H9 (cell line): ENCODE results near the gene OR2F1. TPM values are rescaled to one million over a fixed set of nuclear protein-coding genes. Genes with fewer than 3 reads are reported as not detected.

ENCODE experiments used
- DNase-seq: peaks from one replicate; pipeline ENCODE4 v3.0.0-alpha.2; 2017
- H2AFZ ChIP-seq: one replicate; pipeline ENCODE4 v1.6.1; 2013; ENCODE audit warnings: mild to moderate bottlenecking, low read length, control low read depth, moderate library complexity
- H2AK5ac ChIP-seq: 2 replicates; pipeline ENCODE4 v1.6.1; 2013; ENCODE audit warnings: low read length, control low read depth, mixed read lengths; ENCODE audit not compliant: insufficient read length
- H2BK120ac ChIP-seq: one replicate; pipeline ENCODE4 v1.6.1; 2013; ENCODE audit warnings: low read depth, mild to moderate bottlenecking, low read length, control low read depth, inconsistent platforms; ENCODE audit not compliant: poor library complexity, severe bottlenecking
- H2BK12ac ChIP-seq: 2 replicates; pipeline ENCODE4 v1.6.1; 2013; ENCODE audit warnings: low read length, control low read depth, mixed read lengths, low read depth; ENCODE audit not compliant: insufficient read length
- H2BK15ac ChIP-seq: 2 replicates; pipeline ENCODE4 v1.6.1; 2013; ENCODE audit warnings: low read depth, low read length, control low read depth
- H2BK20ac ChIP-seq: one replicate; pipeline ENCODE4 v1.6.1; 2013; ENCODE audit warnings: low read depth, mild to moderate bottlenecking, low read length, control low read depth, inconsistent platforms; ENCODE audit not compliant: poor library complexity, severe bottlenecking
- H2BK5ac ChIP-seq: 2 replicates; pipeline ENCODE4 v1.6.1; 2013; ENCODE audit warnings: low read length, control low read depth, mixed read lengths; ENCODE audit not compliant: insufficient read length
- H3K14ac ChIP-seq: 2 replicates; pipeline ENCODE4 v1.6.1; 2013; ENCODE audit warnings: low read length, control low read depth; ENCODE audit not compliant: insufficient read depth
- H3K18ac ChIP-seq: 2 replicates; pipeline ENCODE4 v1.6.1; 2013; ENCODE audit warnings: low read depth, mild to moderate bottlenecking, mixed read lengths, low read length, control low read depth; ENCODE audit not compliant: insufficient read length
- H3K23ac ChIP-seq: 2 replicates; pipeline ENCODE4 v1.6.1; 2013; ENCODE audit warnings: low read length, control low read depth, mixed read lengths, low read depth; ENCODE audit not compliant: insufficient read length
- H3K23me2 ChIP-seq: 2 replicates; pipeline ENCODE4 v1.6.1; 2013; ENCODE audit warnings: low read depth, mild to moderate bottlenecking, mixed read lengths, low read length, control low read depth; ENCODE audit not compliant: insufficient read length, poor library complexity, severe bottlenecking
- H3K27ac ChIP-seq: 2 replicates; pipeline ENCODE4 v1.5.1; 2013; ENCODE audit warnings: low read length, control low read depth, mixed read lengths, low read depth; ENCODE audit not compliant: insufficient read length
- H3K27me3 ChIP-seq: 2 replicates; pipeline ENCODE4 v1.6.1; 2013; ENCODE audit warnings: low read length, control low read depth, inconsistent platforms; ENCODE audit not compliant: insufficient read depth
- H3K4ac ChIP-seq: 2 replicates; pipeline ENCODE4 v1.6.1; 2013; ENCODE audit warnings: low read depth, mild to moderate bottlenecking, control low read depth, inconsistent platforms, low read length, moderate library complexity
- H3K4me1 ChIP-seq: 2 replicates; pipeline ENCODE4 v1.6.1; 2013; ENCODE audit warnings: low read length, control low read depth, inconsistent platforms; ENCODE audit not compliant: insufficient read depth
- H3K4me2 ChIP-seq: 2 replicates; pipeline ENCODE4 v1.6.1; 2013; ENCODE audit warnings: low read length, control low read depth, mixed read lengths; ENCODE audit not compliant: insufficient read length, insufficient read depth
- H3K56ac ChIP-seq: 2 replicates; pipeline ENCODE4 v1.6.1; 2013; ENCODE audit warnings: low read depth, mild to moderate bottlenecking, mixed read lengths, low read length, control low read depth; ENCODE audit not compliant: insufficient read length
- H3K79me1 ChIP-seq: 2 replicates; pipeline ENCODE4 v1.6.1; 2013; ENCODE audit warnings: low read depth, mild to moderate bottlenecking, moderate library complexity, low read length, control low read depth, inconsistent platforms; ENCODE audit not compliant: insufficient read depth, poor library complexity, severe bottlenecking
- H3K79me2 ChIP-seq: 2 replicates; pipeline ENCODE4 v1.6.1; 2013; ENCODE audit warnings: low read length, control low read depth, inconsistent platforms; ENCODE audit not compliant: insufficient read depth
- H3K9ac ChIP-seq: 2 replicates; pipeline ENCODE4 v1.6.1; 2013; ENCODE audit warnings: low read length, control low read depth, mixed read lengths; ENCODE audit not compliant: insufficient read length; ENCODE audit errors: extremely low read depth
- H3K9me3 ChIP-seq: one replicate; pipeline ENCODE4 v1.6.1; 2013; ENCODE audit warnings: low read depth, low read length, inconsistent platforms; ENCODE audit not compliant: control insufficient read depth
- H3T11ph ChIP-seq: one replicate; pipeline ENCODE4 v1.6.1; 2013; ENCODE audit warnings: mild to moderate bottlenecking, low read length, control low read depth, inconsistent platforms
- H4K20me1 ChIP-seq: one replicate; pipeline ENCODE4 v1.6.1; 2013; ENCODE audit not compliant: control insufficient read depth, insufficient read length, insufficient read depth
- H4K5ac ChIP-seq: 2 replicates; pipeline ENCODE4 v1.6.1; 2013; ENCODE audit warnings: low read depth, mild to moderate bottlenecking, mixed read lengths, low read length, control low read depth; ENCODE audit not compliant: insufficient read length
- H4K8ac ChIP-seq: replicated peaks from 2 replicates; pipeline ENCODE4 v1.6.1; 2013; ENCODE audit warnings: low read length, control low read depth, mixed read lengths, low read depth; ENCODE audit not compliant: insufficient read length
- H4K91ac ChIP-seq: 2 replicates; pipeline ENCODE4 v1.6.1; 2013; ENCODE audit warnings: low read depth, mild to moderate bottlenecking, moderate library complexity, mixed read lengths, low read length, control low read depth; ENCODE audit not compliant: insufficient read length
- H3K27ac Mint-ChIP-seq, 3 experiments: 2 replicates in 2 of 3; 3 replicates in 1 of 3; pipeline ENCODE4 v1.8.0; 2020 to 2021; ENCODE audit warnings: mixed read lengths in 3 of 3, mild to moderate bottlenecking in 1 of 3, moderate library complexity in 1 of 3
- H3K27me3 Mint-ChIP-seq: 2 replicates; pipeline ENCODE4 v1.8.0; 2021; ENCODE audit warnings: low read depth, mild to moderate bottlenecking, moderate library complexity, mixed read lengths
- H3K36me3 Mint-ChIP-seq, 3 experiments: 2 replicates in 2 of 3; 3 replicates in 1 of 3; pipeline ENCODE4 v1.8.0; 2020 to 2021; ENCODE audit warnings: low read depth in 3 of 3, mixed read lengths in 3 of 3; ENCODE audit not compliant: insufficient read depth in 1 of 3
- H3K4me1 Mint-ChIP-seq, 2 experiments: 2 replicates each; pipeline ENCODE4 v1.8.0; 2020; ENCODE audit warnings: mixed read lengths in 2 of 2
- H3K4me3 Mint-ChIP-seq, 2 experiments: 2 replicates in 1 of 2; 3 replicates in 1 of 2; pipeline ENCODE4 v1.8.0; 2020 to 2021; ENCODE audit warnings: mild to moderate bottlenecking in 2 of 2, mixed read lengths in 2 of 2, moderate library complexity in 1 of 2
- H3K9me3 Mint-ChIP-seq, 2 experiments: 2 replicates in 1 of 2; 3 replicates in 1 of 2; pipeline ENCODE4 v1.8.0; 2020; ENCODE audit warnings: mild to moderate bottlenecking in 2 of 2, mixed read lengths in 2 of 2, moderate library complexity in 1 of 2
- total RNA-seq: library from RNA; stranded (reverse); gene quantifications from 2 replicates; pipeline ENCODE4 v1.2.1, GENCODE V29; 2021
- TF ChIP-seq, protein P1 (sequence below): fragments of 200-600 bp; sonication (generic); conservative IDR thresholded peaks from 3 replicates; pipeline ENCODE4 v1.8.0; 2021; ENCODE audit warnings: antibody characterized with exemption, mild to moderate bottlenecking

Gene OR2F1
- total RNA-seq, 1 experiment from 2014 or later: not detected

- no peaks in the 10 kb centered on the region for H3K4me1 ChIP-seq
- no peak for DNase-seq
- H3K79me2 ChIP-seq: no peaks in the 10 kb centered on the region
- TF ChIP-seq, protein P1, sequence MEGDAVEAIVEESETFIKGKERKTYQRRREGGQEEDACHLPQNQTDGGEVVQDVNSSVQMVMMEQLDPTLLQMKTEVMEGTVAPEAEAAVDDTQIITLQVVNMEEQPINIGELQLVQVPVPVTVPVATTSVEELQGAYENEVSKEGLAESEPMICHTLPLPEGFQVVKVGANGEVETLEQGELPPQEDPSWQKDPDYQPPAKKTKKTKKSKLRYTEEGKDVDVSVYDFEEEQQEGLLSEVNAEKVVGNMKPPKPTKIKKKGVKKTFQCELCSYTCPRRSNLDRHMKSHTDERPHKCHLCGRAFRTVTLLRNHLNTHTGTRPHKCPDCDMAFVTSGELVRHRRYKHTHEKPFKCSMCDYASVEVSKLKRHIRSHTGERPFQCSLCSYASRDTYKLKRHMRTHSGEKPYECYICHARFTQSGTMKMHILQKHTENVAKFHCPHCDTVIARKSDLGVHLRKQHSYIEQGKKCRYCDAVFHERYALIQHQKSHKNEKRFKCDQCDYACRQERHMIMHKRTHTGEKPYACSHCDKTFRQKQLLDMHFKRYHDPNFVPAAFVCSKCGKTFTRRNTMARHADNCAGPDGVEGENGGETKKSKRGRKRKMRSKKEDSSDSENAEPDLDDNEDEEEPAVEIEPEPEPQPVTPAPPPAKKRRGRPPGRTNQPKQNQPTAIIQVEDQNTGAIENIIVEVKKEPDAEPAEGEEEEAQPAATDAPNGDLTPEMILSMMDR: no peak
- H3K23me2 ChIP-seq: no peaks in the 10 kb centered on the region
- no peak overlapping the region for H2BK12ac ChIP-seq
- H3K27me3 ChIP-seq: no peaks in the 10 kb centered on the region
- no peak overlapping the region for H2AFZ ChIP-seq
- H4K91ac ChIP-seq: no peak overlapping the region
- no peak overlapping the region for H2BK15ac ChIP-seq
- no peaks in the 10 kb centered on the region for H3K79me1 ChIP-seq
- H4K20me1 ChIP-seq: no peaks in the 10 kb centered on the region
- H3T11ph ChIP-seq: no peak overlapping the region
- H3K4me2 ChIP-seq: no peak overlapping the region
- Mint-ChIP-seq H3K9me3 (peaks cover 16 to 18% of the 10 kb centered on the region in 2 experiments), H3K4me1 (no peaks in the 10 kb centered on the region), H3K36me3 (peaks cover 3 to 9% (median 8%) of the 10 kb centered on the region in 3 experiments; a peak in 4 of 7 replicates), H3K27ac (no peak overlapping the region), H3K4me3 (no peak overlapping the region), H3K27me3 (no peaks in the 10 kb centered on the region; the same call in 1 of the 2 replicates)
- H3K18ac ChIP-seq: no peak overlapping the region
- no peak overlapping the region for H4K5ac ChIP-seq
- H2BK5ac ChIP-seq: no peak overlapping the region
- peaks cover 9% of the 10 kb centered on the region for H3K9me3 ChIP-seq
- H3K23ac ChIP-seq: no peak overlapping the region
- H2AK5ac ChIP-seq: no peak overlapping the region
- H3K56ac ChIP-seq: no peak overlapping the region
- H3K27ac ChIP-seq: no peak overlapping the region
- no peak overlapping the region for H2BK120ac ChIP-seq
- H3K14ac ChIP-seq: no peak overlapping the region
- H3K4ac ChIP-seq: no peak overlapping the region
- H2BK20ac ChIP-seq: no peak overlapping the region
- H3K9ac ChIP-seq: no peak overlapping the region
- H4K8ac ChIP-seq: no peak overlapping the region
Observed at GRCh38 chr7:143987513-143987912, 32.9 kb downstream of the OR2F1 start.
